ENCODE measurements around the gene RASIP1.

Gene RASIP1

DNA sequence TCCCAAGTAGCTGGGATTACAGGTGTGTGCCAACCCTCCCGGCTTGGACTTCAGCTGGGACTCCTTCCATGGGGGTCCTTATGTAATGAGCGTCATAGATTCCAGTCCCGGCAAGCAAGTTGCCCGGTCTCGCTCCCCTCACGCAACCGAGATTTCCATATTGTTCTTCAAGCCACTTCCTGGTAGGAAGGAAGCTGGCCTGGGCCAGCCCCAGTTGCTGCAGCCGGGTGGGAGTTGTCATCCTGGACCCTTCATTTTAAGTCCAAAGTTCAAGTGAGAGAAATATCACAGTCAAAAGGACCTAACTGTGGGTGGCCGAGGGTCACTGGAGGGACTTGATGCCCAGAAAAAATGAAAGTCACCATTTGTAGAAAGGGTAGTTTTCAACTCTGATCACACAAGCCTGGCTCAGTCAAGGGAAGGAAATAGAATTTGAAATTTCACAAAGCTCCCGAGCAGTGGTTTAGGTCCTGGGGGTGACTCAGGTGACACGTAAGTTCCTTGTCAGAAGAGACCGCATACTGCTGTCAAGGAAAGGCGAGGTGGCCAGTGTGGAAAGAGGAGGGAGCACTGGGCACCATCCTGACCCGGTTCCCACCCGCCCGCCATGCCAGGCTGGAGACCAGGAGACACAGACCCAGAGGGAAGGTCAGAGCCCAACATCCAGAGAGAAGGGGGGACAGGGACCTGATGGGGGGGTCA is 20.2 kb upstream of the RASIP1 start:
- no peaks in the 10 kb centered on the region for H3K9me3 ChIP-seq (ENCODE audit: control insufficient read depth, insufficient read depth, low read depth, low read length)
- TF ChIP-seq KLF9 (tag by site-specific recombination; IDR thresholded peaks at IDR 0.05; ENCODE audit: low read depth) (no peak), ZNF621 (tag by site-specific recombination; IDR thresholded peaks at IDR 0.05) (no peak), KLF1 (tag by site-specific recombination; IDR thresholded peaks at IDR 0.05) (no peak), ZNF23 (tag by site-specific recombination; IDR thresholded peaks at IDR 0.05; ENCODE audit: borderline replicate concordance) (no peak), ZNF510 (tag by site-specific recombination; IDR thresholded peaks at IDR 0.05; ENCODE audit: insufficient replicate concordance) (no peak), ZNF248 (tag by site-specific recombination; IDR thresholded peaks at IDR 0.05) (no peak), TCF7L2 (IDR thresholded peaks at IDR 0.05; ENCODE audit: borderline replicate concordance, low read depth, low read length) (no peak), ZNF19 (tag by site-specific recombination; IDR thresholded peaks at IDR 0.05; ENCODE audit: low read depth) (no peak), WT1 (tag by site-specific recombination; IDR thresholded peaks at IDR 0.05) (no peak), ZNF558 (tag by site-specific recombination; IDR thresholded peaks at IDR 0.05) (no peak), BCL11B (tag by site-specific recombination; IDR thresholded peaks at IDR 0.05; ENCODE audit: low read depth) (no peak), PRDM1 (tag by site-specific recombination; IDR thresholded peaks at IDR 0.05) (no peak), ZNF501 (tag by site-specific recombination; IDR thresholded peaks at IDR 0.05) (no peak), ZNF48 (tag by site-specific recombination; IDR thresholded peaks at IDR 0.05) (no peak), ZNF433 (tag by site-specific recombination; IDR thresholded peaks at IDR 0.05; ENCODE audit: low read depth) (no peak), SCRT1 (tag by site-specific recombination; IDR thresholded peaks at IDR 0.05; ENCODE audit: borderline replicate concordance) (no peak)
- TF ChIP-seq, protein P1, sequence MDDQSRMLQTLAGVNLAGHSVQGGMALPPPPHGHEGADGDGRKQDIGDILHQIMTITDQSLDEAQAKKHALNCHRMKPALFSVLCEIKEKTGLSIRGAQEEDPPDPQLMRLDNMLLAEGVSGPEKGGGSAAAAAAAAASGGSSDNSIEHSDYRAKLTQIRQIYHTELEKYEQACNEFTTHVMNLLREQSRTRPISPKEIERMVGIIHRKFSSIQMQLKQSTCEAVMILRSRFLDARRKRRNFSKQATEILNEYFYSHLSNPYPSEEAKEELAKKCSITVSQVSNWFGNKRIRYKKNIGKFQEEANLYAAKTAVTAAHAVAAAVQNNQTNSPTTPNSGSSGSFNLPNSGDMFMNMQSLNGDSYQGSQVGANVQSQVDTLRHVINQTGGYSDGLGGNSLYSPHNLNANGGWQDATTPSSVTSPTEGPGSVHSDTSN (CRISPR knock-in tag; IDR thresholded peaks at IDR 0.05): no peak
- TF ChIP-seq, protein P2, sequence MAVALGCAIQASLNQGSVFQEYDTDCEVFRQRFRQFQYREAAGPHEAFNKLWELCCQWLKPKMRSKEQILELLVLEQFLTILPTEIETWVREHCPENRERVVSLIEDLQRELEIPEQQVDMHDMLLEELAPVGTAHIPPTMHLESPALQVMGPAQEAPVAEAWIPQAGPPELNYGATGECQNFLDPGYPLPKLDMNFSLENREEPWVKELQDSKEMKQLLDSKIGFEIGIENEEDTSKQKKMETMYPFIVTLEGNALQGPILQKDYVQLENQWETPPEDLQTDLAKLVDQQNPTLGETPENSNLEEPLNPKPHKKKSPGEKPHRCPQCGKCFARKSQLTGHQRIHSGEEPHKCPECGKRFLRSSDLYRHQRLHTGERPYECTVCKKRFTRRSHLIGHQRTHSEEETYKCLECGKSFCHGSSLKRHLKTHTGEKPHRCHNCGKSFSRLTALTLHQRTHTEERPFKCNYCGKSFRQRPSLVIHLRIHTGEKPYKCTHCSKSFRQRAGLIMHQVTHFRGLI (tag by site-specific recombination; IDR thresholded peaks at IDR 0.05): no peak
- H3K27ac ChIP-seq (ENCODE audit: extremely low read depth, low read depth, low read length): no peak overlapping the region
- no peak overlapping the region for H3K4me3 ChIP-seq (ENCODE audit: low read depth, low read length)
- no peaks in the 10 kb centered on the region for H3K4me1 ChIP-seq (ENCODE audit: control insufficient read depth, insufficient read depth, low read length)
- ChIA-PET CTCF (interaction anchor here (0.7 kb wide), 1 partner anchor 822 kb away, joined by 4 read pairs; no protein-coding TSS in a partner anchor), POLR2A (interaction anchor here (1.9 kb wide), 1 partner anchor 13 kb away, joined by 5 read pairs; no protein-coding TSS in a partner anchor)
- H3K36me3 ChIP-seq (ENCODE audit: control insufficient read depth in 2 of 2, insufficient read depth in 1 of 2, low read length in 2 of 2): no peaks in the 10 kb centered on the region

DNA sequence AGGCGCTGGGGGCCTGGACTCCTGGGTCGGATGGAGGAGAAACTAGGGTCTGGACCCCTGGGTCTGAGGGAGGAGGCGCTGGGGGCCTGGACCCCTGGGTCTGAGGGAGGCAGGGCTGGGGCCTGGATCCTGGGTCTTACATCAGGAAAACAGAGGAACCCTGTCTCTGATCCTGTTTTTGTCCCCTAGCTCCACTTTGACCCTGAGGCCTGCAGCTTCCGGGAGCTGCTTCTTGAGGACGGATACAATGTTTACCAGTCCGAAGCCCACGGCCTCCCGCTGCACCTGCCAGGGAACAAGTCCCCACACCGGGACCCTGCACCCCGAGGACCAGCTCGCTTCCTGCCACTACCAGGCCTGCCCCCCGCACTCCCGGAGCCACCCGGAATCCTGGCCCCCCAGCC is 17.3 kb upstream of the RASIP1 start:
- H3K27ac ChIP-seq (ENCODE audit: extremely low read depth, low read depth, low read length): no peak overlapping the region
- no peaks in the 10 kb centered on the region; the same call in 1 of the 2 replicates for H3K4me1 ChIP-seq (ENCODE audit: control insufficient read depth, insufficient read depth, low read length)
- no peaks in the 10 kb centered on the region for H3K36me3 ChIP-seq (ENCODE audit: control insufficient read depth in 2 of 2, insufficient read depth in 1 of 2, low read length in 2 of 2)
- ChIA-PET CTCF (interaction anchor here (0.6 to 1.4 kb wide), 2 partner anchors 30 to 426 kb away, joined by 3 to 9 read pairs; no protein-coding TSS in a partner anchor), POLR2A (no interaction called here)
- H3K4me3 ChIP-seq (ENCODE audit: low read depth, low read length): no peak overlapping the region
- H3K9me3 ChIP-seq (ENCODE audit: control insufficient read depth, insufficient read depth, low read depth, low read length): no peaks in the 10 kb centered on the region
- TF ChIP-seq, protein P3, sequence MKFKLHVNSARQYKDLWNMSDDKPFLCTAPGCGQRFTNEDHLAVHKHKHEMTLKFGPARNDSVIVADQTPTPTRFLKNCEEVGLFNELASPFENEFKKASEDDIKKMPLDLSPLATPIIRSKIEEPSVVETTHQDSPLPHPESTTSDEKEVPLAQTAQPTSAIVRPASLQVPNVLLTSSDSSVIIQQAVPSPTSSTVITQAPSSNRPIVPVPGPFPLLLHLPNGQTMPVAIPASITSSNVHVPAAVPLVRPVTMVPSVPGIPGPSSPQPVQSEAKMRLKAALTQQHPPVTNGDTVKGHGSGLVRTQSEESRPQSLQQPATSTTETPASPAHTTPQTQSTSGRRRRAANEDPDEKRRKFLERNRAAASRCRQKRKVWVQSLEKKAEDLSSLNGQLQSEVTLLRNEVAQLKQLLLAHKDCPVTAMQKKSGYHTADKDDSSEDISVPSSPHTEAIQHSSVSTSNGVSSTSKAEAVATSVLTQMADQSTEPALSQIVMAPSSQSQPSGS (tag by site-specific recombination; IDR thresholded peaks at IDR 0.05; ENCODE audit: low read depth): no peak
- TF ChIP-seq, protein P4, sequence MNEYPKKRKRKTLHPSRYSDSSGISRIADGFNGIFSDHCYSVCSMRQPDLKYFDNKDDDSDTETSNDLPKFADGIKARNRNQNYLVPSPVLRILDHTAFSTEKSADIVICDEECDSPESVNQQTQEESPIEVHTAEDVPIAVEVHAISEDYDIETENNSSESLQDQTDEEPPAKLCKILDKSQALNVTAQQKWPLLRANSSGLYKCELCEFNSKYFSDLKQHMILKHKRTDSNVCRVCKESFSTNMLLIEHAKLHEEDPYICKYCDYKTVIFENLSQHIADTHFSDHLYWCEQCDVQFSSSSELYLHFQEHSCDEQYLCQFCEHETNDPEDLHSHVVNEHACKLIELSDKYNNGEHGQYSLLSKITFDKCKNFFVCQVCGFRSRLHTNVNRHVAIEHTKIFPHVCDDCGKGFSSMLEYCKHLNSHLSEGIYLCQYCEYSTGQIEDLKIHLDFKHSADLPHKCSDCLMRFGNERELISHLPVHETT (tag by site-specific recombination; IDR thresholded peaks at IDR 0.05): no peak
- TF ChIP-seq ZNF19 (tag by site-specific recombination; IDR thresholded peaks at IDR 0.05; ENCODE audit: low read depth) (no peak), ZBTB20 (tag by site-specific recombination; IDR thresholded peaks at IDR 0.05) (no peak), BCL11B (tag by site-specific recombination; IDR thresholded peaks at IDR 0.05; ENCODE audit: low read depth) (no peak), YY2 (tag by site-specific recombination; IDR thresholded peaks at IDR 0.05) (no peak), KLF7 (tag by site-specific recombination; IDR thresholded peaks at IDR 0.05; ENCODE audit: borderline replicate concordance) (no peak), ZNF660 (tag by site-specific recombination; IDR thresholded peaks at IDR 0.05) (no peak)
- TF ChIP-seq, protein P5, sequence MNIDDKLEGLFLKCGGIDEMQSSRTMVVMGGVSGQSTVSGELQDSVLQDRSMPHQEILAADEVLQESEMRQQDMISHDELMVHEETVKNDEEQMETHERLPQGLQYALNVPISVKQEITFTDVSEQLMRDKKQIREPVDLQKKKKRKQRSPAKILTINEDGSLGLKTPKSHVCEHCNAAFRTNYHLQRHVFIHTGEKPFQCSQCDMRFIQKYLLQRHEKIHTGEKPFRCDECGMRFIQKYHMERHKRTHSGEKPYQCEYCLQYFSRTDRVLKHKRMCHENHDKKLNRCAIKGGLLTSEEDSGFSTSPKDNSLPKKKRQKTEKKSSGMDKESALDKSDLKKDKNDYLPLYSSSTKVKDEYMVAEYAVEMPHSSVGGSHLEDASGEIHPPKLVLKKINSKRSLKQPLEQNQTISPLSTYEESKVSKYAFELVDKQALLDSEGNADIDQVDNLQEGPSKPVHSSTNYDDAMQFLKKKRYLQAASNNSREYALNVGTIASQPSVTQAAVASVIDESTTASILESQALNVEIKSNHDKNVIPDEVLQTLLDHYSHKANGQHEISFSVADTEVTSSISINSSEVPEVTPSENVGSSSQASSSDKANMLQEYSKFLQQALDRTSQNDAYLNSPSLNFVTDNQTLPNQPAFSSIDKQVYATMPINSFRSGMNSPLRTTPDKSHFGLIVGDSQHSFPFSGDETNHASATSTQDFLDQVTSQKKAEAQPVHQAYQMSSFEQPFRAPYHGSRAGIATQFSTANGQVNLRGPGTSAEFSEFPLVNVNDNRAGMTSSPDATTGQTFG (tag by site-specific recombination; IDR thresholded peaks at IDR 0.05; ENCODE audit: borderline replicate concordance): no peak
- TF ChIP-seq, protein P6, sequence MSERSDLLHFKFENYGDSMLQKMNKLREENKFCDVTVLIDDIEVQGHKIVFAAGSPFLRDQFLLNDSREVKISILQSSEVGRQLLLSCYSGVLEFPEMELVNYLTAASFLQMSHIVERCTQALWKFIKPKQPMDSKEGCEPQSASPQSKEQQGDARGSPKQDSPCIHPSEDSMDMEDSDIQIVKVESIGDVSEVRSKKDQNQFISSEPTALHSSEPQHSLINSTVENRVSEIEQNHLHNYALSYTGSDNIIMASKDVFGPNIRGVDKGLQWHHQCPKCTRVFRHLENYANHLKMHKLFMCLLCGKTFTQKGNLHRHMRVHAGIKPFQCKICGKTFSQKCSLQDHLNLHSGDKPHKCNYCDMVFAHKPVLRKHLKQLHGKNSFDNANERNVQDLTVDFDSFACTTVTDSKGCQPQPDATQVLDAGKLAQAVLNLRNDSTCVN (tag by site-specific recombination; optimal IDR thresholded peaks at IDR 0.05): no peak
